ENCODE results near the gene GRID1.

DNA sequence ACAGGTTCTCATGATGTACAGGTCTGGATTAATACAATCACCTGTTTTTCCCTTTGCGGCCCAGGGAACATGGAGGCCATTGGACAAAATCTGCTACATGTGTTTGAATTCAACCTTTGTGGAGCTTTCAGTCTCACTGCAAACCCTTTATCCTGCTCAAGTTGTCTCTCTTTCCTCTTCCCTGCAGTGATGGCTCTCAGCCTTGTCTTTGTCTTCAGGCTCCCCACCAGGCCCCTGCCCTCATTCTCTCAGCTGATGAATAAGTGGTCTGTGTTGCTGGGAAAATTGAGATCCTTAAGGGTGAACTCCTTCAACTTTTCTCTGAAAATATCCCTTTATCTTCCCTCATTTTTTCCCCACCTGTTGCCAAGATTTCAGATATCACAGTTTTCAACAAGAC is 791.2 kb downstream of the GRID1 start:
- TF ChIP-seq EZH2phosphoT487 (IDR thresholded peaks at IDR 0.05; ENCODE audit: insufficient read depth, low read depth) (no peak), EZH2 (IDR thresholded peaks at IDR 0.05; ENCODE audit: insufficient read depth, poor library complexity, severe bottlenecking) (no peak)
